Endothelial cell of umbilical vein (primary cell): Measurements from ENCODE around the gene KIFC3. TPM values are rescaled to one million over a fixed set of nuclear protein-coding genes. Genes with fewer than 3 reads are reported as not detected.

Experiments
- BruUV-seq: library from RNA; stranded (reverse); fragments of 400-500 nt; replicated peaks from 2 replicates; lab custom pipeline; 2021; lab: Mats Ljungman, UMichigan
- CTCF ChIA-PET: fragments of 300-600, 350-600 bp; sonication (Branson Sonifier 250); formaldehyde crosslinking; loops from one replicate; lab custom pipeline; 2021; ENCODE audit warnings: antibody characterized with exemption, inconsistent platforms; lab: Charles Lee
- POLR2A ChIA-PET: fragments of 300-600, 350-600 bp; sonication (Branson Sonifier 250); formaldehyde crosslinking; loops from one replicate; lab custom pipeline; 2021; ENCODE audit warnings: antibody characterized with exemption, inconsistent platforms; lab: Charles Lee
- DNase-seq: peaks from one replicate; pipeline ENCODE4 v3.0.0-alpha.2; 2011; ENCODE audit warnings: low read depth, low spot score
- FAIRE-seq: peaks from 2 replicates; lab custom pipeline; 2011; peaks lifted over from hg19 to GRCh38; lab: Jason Lieb, UNC
- H2AFZ ChIP-seq: 2 replicates; pipeline ENCODE4 v1.6.0; 2012; ENCODE audit warnings: low read depth, low read length, control low read depth, inconsistent platforms
- H3K27ac ChIP-seq: 2 replicates; pipeline ENCODE4 v1.5.1; 2011; ENCODE audit warnings: low read depth, mild to moderate bottlenecking, control low read depth, low read length, moderate library complexity; ENCODE audit not compliant: insufficient read depth
- H3K27me3 ChIP-seq, 2 experiments: 2 replicates each; pipeline versions ENCODE4 v1.6.0 to v1.6.1; 2011; ENCODE audit warnings: low read length in 2 of 2, mixed read lengths in 1 of 2; ENCODE audit not compliant: control insufficient read depth in 2 of 2, insufficient read depth in 2 of 2
- H3K36me3 ChIP-seq, 2 experiments: 2 replicates in 1 of 2; 3 replicates in 1 of 2; pipeline ENCODE4 v1.5.1; 2011; ENCODE audit warnings: low read length in 2 of 2, mild to moderate bottlenecking in 1 of 2, moderate library complexity in 1 of 2; ENCODE audit not compliant: control insufficient read depth in 2 of 2, insufficient read depth in 2 of 2; ENCODE audit errors: extremely low read depth in 1 of 2
- H3K4me1 ChIP-seq: 3 replicates; pipeline ENCODE4 v1.5.1; 2011; ENCODE audit warnings: mild to moderate bottlenecking, low read length; ENCODE audit not compliant: control insufficient read depth, insufficient read depth; ENCODE audit errors: extremely low read depth
- H3K4me2 ChIP-seq: 2 replicates; pipeline ENCODE4 v1.6.1; 2011; ENCODE audit warnings: low read length, control low read depth, mixed read lengths; ENCODE audit not compliant: insufficient read depth
- H3K4me3 ChIP-seq, 3 experiments: fragments of 200-600 bp in 1 of 3; sonication (generic), shearing (Covaris generic) in 1 of 3; replicated peaks in 1 of 3; 2 replicates each; pipeline ENCODE4 v1.5.1; 2011 to 2016; ENCODE audit warnings: control low read depth in 3 of 3, low read length in 3 of 3, mild to moderate bottlenecking in 2 of 3, inconsistent platforms in 1 of 3, low read depth in 1 of 3, moderate library complexity in 1 of 3; ENCODE audit not compliant: insufficient read depth in 1 of 3
- H3K79me2 ChIP-seq: 2 replicates; pipeline ENCODE4 v1.6.0; 2012; ENCODE audit warnings: low read length, inconsistent platforms; ENCODE audit not compliant: control insufficient read depth, insufficient read depth
- H3K9ac ChIP-seq: replicated peaks from 2 replicates; pipeline ENCODE3; 2011; ENCODE audit warnings: low read length, control low read depth; ENCODE audit not compliant: insufficient read depth; ENCODE audit errors: extremely low read depth
- H3K9me1 ChIP-seq: replicated peaks from 3 replicates; pipeline ENCODE4 v1.6.0; 2011; ENCODE audit warnings: mild to moderate bottlenecking, low read length; ENCODE audit not compliant: control insufficient read depth, insufficient read depth; ENCODE audit errors: extremely low read depth
- H3K9me3 ChIP-seq: replicated peaks from 2 replicates; pipeline ENCODE4 v1.5.1; 2012; ENCODE audit warnings: low read length, inconsistent platforms; ENCODE audit not compliant: control insufficient read depth, insufficient read depth
- H4K20me1 ChIP-seq: replicated peaks from 2 replicates; pipeline ENCODE3; 2011; ENCODE audit warnings: mild to moderate bottlenecking, low read length; ENCODE audit not compliant: control insufficient read depth, insufficient read depth; ENCODE audit errors: extremely low read depth
- EZH2 ChIP-seq: IDR thresholded peaks from 2 replicates; pipeline ENCODE4 v1.6.1; 2012; ENCODE audit warnings: borderline replicate concordance, low read depth, mild to moderate bottlenecking, moderate library complexity, low read length, inconsistent platforms; ENCODE audit not compliant: severe bottlenecking
- FOS ChIP-seq: IDR thresholded peaks from 2 replicates; pipeline ENCODE4 v1.6.1; 2011; ENCODE audit warnings: mild to moderate bottlenecking, low read length, moderate library complexity, borderline replicate concordance; ENCODE audit not compliant: insufficient read depth
- GATA2 ChIP-seq: IDR thresholded peaks from 2 replicates; pipeline ENCODE4 v1.7.0; 2011; ENCODE audit warnings: low read depth, mild to moderate bottlenecking, moderate library complexity, mixed read lengths, low read length; ENCODE audit not compliant: insufficient read length, insufficient read depth
- JUN ChIP-seq: IDR thresholded peaks from 2 replicates; pipeline ENCODE4 v1.6.1; 2011; ENCODE audit warnings: borderline replicate concordance, low read depth; ENCODE audit not compliant: insufficient read length, insufficient read depth
- MYC ChIP-seq: IDR thresholded peaks from one replicate; pipeline ENCODE4 v1.6.1; 2011; ENCODE audit warnings: mild to moderate bottlenecking, low read depth, low read length
- POLR2A ChIP-seq: IDR thresholded peaks from 2 replicates; pipeline ENCODE4 v1.6.1; 2012; ENCODE audit warnings: low read depth, mild to moderate bottlenecking, control low read depth, low read length
- POLR2AphosphoS5 ChIP-seq: IDR thresholded peaks from 2 replicates; pipeline ENCODE4 v1.6.1; 2012; ENCODE audit warnings: low read depth, mild to moderate bottlenecking, control low read depth, low read length, moderate library complexity; ENCODE audit not compliant: insufficient read depth
- dilution Hi-C: fragments of 300-500 bp; cut with MboI; formaldehyde crosslinking; loops from one replicate; pipeline ENCODE4 v1.15.0; 2019; ENCODE audit warnings: low sequenced_read_pairs; ENCODE audit not compliant: extremely low pct_ligation_motif_present
- intact Hi-C: fragments of 100-400 bp; cut with micrococcal nuclease; formaldehyde crosslinking; loops from one replicate; pipeline ENCODE4 v1.10.0; 2022
- polyA plus RNA-seq, 4 experiments: library from polyadenylated mRNA; depleted of rRNA in 3 of 4; stranded (reverse) in 3 of 4; unstranded in 1 of 4; fragments of >200 nt; gene quantifications; 2 replicates each; pipeline versions ENCODE4 v1.2.1 to v1.2.3, GENCODE V29; 2011 to 2012; ENCODE audit warnings: missing spikeins in 1 of 4
- total RNA-seq: library from RNA; stranded (reverse); gene quantifications from 2 replicates; pipeline ENCODE4 v1.2.3, GENCODE V29; 2021
- TF ChIP-seq, protein P1 (sequence below), 2 donors: IDR thresholded peaks; 1 replicate in 1 of 2; 2 replicates in 1 of 2; pipeline ENCODE4 v1.5.1; 2011; ENCODE audit warnings: low read length in 2 of 2, mild to moderate bottlenecking in 2 of 2, moderate library complexity in 2 of 2, control low read depth in 1 of 2, inconsistent platforms in 1 of 2, low read depth in 1 of 2; ENCODE audit not compliant: insufficient read depth in 1 of 2; ENCODE audit errors: extremely low read depth in 1 of 2

Gene KIFC3
- total and polyA plus RNA-seq, 2 donors (not counting 3 experiments of a cell fraction or from before 2014, with no cell fraction given) = 36.3 to 62.2 TPM

DNA sequence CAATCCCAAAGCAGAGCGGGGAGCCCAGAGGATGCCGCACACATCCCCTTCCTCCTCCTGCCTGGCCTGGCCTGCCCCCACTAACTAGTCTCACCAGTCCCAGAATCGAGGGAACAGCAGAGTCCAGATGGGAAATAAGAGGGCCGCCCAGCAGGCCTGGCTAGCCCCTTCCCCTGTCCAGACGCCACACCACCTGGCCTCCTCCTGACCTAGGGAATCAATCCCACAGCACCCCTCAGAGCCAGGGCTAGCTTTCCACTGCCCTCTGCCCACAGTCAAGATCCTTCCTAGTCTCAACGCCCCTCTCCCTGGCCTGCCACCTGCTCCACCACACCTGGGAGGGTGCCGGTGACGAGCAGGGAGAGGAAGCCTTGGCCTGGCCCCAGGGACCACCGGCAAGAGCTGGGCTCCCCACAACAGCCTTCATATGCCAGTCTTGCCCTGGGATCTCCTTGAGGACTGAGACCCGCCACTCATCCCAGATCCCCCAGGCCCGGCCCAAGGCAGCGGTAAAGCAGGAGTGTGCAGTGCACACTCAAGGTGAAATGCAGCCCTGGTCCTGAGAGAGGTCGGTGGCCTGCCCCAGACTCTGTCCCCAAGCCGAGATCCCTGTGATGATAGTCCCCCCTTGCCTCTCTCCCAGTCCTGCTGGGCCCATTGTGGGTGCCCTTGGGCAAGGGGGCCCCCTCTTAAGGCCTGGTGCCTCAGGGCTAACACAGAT lies 38.8 kb downstream of the KIFC3 start:
- BruUV-seq = no TSS peak
- CTCF ChIA-PET = interaction anchor here (0.5 to 1.4 kb wide), 7 partner anchors 11 to 187 kb away, joined by 3 to 7 read pairs (median 4); no protein-coding TSS in a partner anchor

More for the DNA sequence above, 38.8 kb downstream of the KIFC3 start:
- Histone ChIP-seq H3K79me2 (no peaks in the 10 kb centered on the region), H3K27me3 (no peaks in the 10 kb centered on the region), H3K4me2 (no peak overlapping the region), H3K4me3 (no peak overlapping the region), H2AFZ (no peak overlapping the region), H3K36me3 (peaks cover 0 to 31% of the 10 kb centered on the region in 2 experiments), H3K9me3 (no peaks in the 10 kb centered on the region), H3K9ac (no peak overlapping the region), H3K4me1 (peaks cover 4% of the 10 kb centered on the region), H3K9me1 (no peaks in the 10 kb centered on the region), H3K27ac (no peak overlapping the region), H4K20me1 (no peaks in the 10 kb centered on the region)
- POLR2A ChIA-PET = interaction anchor here (0.6 to 0.9 kb wide), 2 partner anchors 206 to 366 kb away, joined by 3 to 9 read pairs; partner anchors contain the start of gene CFAP20
- FAIRE-seq (no peak), DNase-seq (no peak)
- intact Hi-C loops (loop anchor here (1.0 kb wide), 1 partner anchor 37 kb away; no protein-coding TSS in a partner anchor), dilution Hi-C loops (no loop called here)
- TF ChIP-seq MYC (no peak), JUN (no peak), POLR2AphosphoS5 (no peak), POLR2A (no peak), GATA2 (no peak), EZH2 (no peak), FOS (no peak)
- TF ChIP-seq, protein P1, sequence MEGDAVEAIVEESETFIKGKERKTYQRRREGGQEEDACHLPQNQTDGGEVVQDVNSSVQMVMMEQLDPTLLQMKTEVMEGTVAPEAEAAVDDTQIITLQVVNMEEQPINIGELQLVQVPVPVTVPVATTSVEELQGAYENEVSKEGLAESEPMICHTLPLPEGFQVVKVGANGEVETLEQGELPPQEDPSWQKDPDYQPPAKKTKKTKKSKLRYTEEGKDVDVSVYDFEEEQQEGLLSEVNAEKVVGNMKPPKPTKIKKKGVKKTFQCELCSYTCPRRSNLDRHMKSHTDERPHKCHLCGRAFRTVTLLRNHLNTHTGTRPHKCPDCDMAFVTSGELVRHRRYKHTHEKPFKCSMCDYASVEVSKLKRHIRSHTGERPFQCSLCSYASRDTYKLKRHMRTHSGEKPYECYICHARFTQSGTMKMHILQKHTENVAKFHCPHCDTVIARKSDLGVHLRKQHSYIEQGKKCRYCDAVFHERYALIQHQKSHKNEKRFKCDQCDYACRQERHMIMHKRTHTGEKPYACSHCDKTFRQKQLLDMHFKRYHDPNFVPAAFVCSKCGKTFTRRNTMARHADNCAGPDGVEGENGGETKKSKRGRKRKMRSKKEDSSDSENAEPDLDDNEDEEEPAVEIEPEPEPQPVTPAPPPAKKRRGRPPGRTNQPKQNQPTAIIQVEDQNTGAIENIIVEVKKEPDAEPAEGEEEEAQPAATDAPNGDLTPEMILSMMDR (IDR thresholded peaks at IDR 0.05; ENCODE audit: extremely low read depth in 1 of 2, insufficient read depth in 1 of 2, low read depth in 1 of 2, low read length in 2 of 2) = no peak
